ENCODE measurements around the gene SHC3. TPM values are rescaled to one million over a fixed set of nuclear protein-coding genes. Genes with fewer than 3 reads are reported as not detected.

The SHC3 gene
- total and polyA plus RNA-seq, 2 experiments from 2014 or later: 1.3 to 2.9 TPM

- Mint-ChIP-seq H3K36me3 (ENCODE audit: low read depth) (peaks cover 9% of the 10 kb centered on the region; the same call in 2 of the 3 replicates), H3K4me3 (no peak overlapping the region), H3K4me1 (peaks cover 4% of the 10 kb centered on the region; the same call in 2 of the 3 replicates), H3K27ac (no peak overlapping the region), H3K9me3 (no peaks in the 10 kb centered on the region; the same call in 2 of the 3 replicates), H3K27me3 (ENCODE audit: insufficient read depth, low read depth, poor library complexity) (no peaks in the 10 kb centered on the region)
- DNase-seq (ENCODE audit: low spot score) (peak; percentile 15), ATAC-seq (peak; percentile 74)
- H4K20me1 ChIP-seq (replicated peaks; ENCODE audit: insufficient read depth): no peaks in the 10 kb centered on the region
- H3K27me3 ChIP-seq (ENCODE audit: insufficient read depth): no peaks in the 10 kb centered on the region
- H3K36me3 ChIP-seq (ENCODE audit: insufficient read depth): no peaks in the 10 kb centered on the region
- no peak overlapping the region for H3K4me3 ChIP-seq
- no peaks in the 10 kb centered on the region for H3K79me2 ChIP-seq (replicated peaks; ENCODE audit: insufficient read depth)
- H3F3A ChIP-seq (replicated peaks; ENCODE audit: low read depth): no peaks in the 10 kb centered on the region
- H3K27ac ChIP-seq (ENCODE audit: low read depth): no peak overlapping the region
- no peak overlapping the region for H2AFZ ChIP-seq
- no peaks in the 10 kb centered on the region for H3K9me2 ChIP-seq (ENCODE audit: insufficient read depth)
- no peak overlapping the region for H3K4me2 ChIP-seq
- TF ChIP-seq JUNB (IDR thresholded peaks at IDR 0.05; ENCODE audit: unreplicated experiment): no peak
- TF ChIP-seq CTCF (conservative IDR thresholded peaks at IDR 0.05; ENCODE audit: low read depth in 2 of 2): 0 out of 4 replicates have a peak, but pooled peaks of 1 of the 2 experiments have one; percentile 4
- no peak for TF ChIP-seq ZNF331 (CRISPR knock-in tag; IDR thresholded peaks at IDR 0.05; ENCODE audit: low read depth)
- no peaks in the 10 kb centered on the region for H3K4me1 ChIP-seq (ENCODE audit: insufficient read depth)
These were observed 73.8 kb downstream of the SHC3 start for GRCh38 chr9:89104821-89105220.

- Mint-ChIP-seq H3K36me3 (ENCODE audit: low read depth) (no peaks in the 10 kb centered on the region; the same call in 2 of the 3 replicates), H3K4me3 (no peak overlapping the region), H3K9me3 (no peaks in the 10 kb centered on the region; the same call in 2 of the 3 replicates), H3K4me1 (no peaks in the 10 kb centered on the region), H3K27ac (no peak overlapping the region), H3K27me3 (ENCODE audit: insufficient read depth, low read depth, poor library complexity) (peaks cover 2% of the 10 kb centered on the region)
- ATAC-seq (no peak), DNase-seq (ENCODE audit: low spot score) (no peak)
- no peak overlapping the region for H3K4me2 ChIP-seq
- H3K36me3 ChIP-seq (ENCODE audit: insufficient read depth): no peaks in the 10 kb centered on the region
- H4K20me1 ChIP-seq (replicated peaks; ENCODE audit: insufficient read depth): no peaks in the 10 kb centered on the region
- H3K4me1 ChIP-seq (ENCODE audit: insufficient read depth): peaks cover 2% of the 10 kb centered on the region; the same call in 1 of the 2 replicates
- no peak for TF ChIP-seq ZNF331 (CRISPR knock-in tag; IDR thresholded peaks at IDR 0.05; ENCODE audit: low read depth)
- TF ChIP-seq NANOG (IDR thresholded peaks at IDR 0.05; ENCODE audit: borderline replicate concordance): no peak
- TF ChIP-seq EZH2 (IDR thresholded peaks at IDR 0.05; ENCODE audit: low read depth, unreplicated experiment): no peak
- TF ChIP-seq CREB1 (CRISPR knock-in tag; IDR thresholded peaks at IDR 0.05; ENCODE audit: low read depth): no peak
- TF ChIP-seq ZNF462 (CRISPR knock-in tag; IDR thresholded peaks at IDR 0.05): no peak
- TF ChIP-seq ZNF114 (CRISPR knock-in tag; IDR thresholded peaks at IDR 0.05): no peak
- no peak for TF ChIP-seq STAT1 (IDR thresholded peaks at IDR 0.05; ENCODE audit: unreplicated experiment)
- H2AFZ ChIP-seq: no peak overlapping the region
- no peaks in the 10 kb centered on the region for H3K9me2 ChIP-seq (ENCODE audit: insufficient read depth)
- H3K27ac ChIP-seq (ENCODE audit: low read depth): no peak overlapping the region
- H3K27me3 ChIP-seq (ENCODE audit: insufficient read depth): no peaks in the 10 kb centered on the region
- H3K79me2 ChIP-seq (replicated peaks; ENCODE audit: insufficient read depth): no peaks in the 10 kb centered on the region
- H3K4me3 ChIP-seq: no peak overlapping the region
- no peaks in the 10 kb centered on the region for H3F3A ChIP-seq (replicated peaks; ENCODE audit: low read depth)
These were observed 81.4 kb downstream of the SHC3 start for GRCh38 chr9:89097219-89097618.

Measured in GM23338 (cell line).